Globus pallidus (tissue), 1 donor: ENCODE results near the gene MED15.

Source experiments
- DNase-seq: peaks from one replicate; pipeline ENCODE4 v3.0.0-alpha.2; 2015; ENCODE audit warnings: low spot score

The MED15 gene

GRCh38 chr22:20625270-20625669 lies 117.9 kb downstream of the MED15 start:
- DNase-seq = no peak

DNA sequence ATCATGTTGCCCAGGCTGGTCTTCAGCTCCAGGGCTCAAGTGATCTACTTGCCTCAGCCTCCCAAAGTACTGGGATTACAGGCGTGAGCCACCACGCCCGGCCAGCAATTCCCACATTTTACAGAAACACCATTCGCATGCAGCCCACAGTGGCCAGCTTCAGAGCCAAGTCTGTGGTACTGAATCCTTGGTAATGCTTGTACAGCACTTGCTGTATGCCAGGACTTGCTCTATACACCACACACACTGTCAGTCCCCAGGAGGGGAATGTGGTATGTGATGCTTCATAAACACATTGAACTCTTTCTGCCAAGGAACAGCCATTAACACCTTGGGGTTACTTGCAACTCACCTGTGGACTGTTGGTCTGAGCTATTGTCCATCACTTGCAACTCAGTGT lies 119.4 kb downstream of the MED15 start:
- no peak for DNase-seq

DNA sequence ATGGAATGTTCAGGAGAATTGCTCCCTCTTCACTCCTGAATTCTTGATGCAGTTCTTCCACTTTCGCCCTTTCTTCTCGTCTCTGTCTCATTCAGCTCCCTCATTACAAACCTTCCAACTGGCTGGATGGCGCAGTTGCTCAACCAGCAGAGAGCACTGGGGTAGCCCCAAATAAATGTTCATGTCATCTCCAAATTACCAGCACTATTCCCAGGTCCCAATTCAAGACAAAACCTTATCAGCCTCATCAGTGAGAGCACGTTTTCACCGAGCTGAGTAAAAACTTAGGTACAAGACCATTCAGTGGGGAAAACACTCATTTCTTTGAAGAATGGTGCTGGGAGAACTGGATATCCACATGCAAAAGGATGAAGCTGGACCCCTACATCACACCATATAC lies 120.0 kb downstream of the MED15 start:
- no peak for DNase-seq

DNA sequence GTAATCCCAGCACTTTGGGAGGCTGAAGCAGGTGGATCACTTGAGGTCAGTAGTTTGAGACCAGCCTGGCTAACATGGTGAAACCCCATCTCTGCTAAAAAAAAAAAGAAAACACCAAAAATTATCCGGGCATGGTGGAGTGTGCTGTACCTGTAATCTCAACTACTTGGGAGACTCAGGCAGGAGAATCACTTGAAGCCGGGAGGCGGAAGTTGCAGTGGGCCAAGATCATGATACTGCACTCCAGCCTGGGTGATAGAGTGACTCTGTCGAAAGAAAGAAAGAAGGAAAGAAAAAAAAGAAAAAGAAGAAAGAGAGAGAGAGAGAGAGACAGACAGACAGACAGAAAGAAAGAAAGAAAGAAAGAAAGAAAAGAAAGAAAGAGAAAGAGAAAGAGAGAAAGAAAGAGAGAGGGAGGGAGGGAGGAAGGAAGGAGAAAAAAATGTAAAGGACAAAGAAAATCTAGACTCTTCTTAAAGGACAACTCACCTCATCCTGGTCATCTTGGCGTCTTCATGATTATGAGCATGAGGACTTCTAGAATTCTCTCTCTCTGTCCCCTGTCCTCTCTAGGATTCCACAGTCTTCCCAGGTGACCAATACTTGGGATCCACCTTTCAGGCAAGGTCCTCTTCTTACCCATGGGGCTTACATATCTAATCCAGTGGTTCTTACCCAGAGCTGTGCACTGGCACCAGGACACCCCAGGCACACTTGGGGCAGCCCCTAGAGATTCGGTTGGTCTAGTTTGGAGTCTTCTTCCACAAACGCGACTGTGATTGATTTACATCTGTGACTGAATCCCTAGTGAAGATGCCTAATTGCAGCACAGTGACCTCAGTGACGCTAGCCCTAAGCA lies 120.9 kb downstream of the MED15 start:
- no peak for DNase-seq

- DNase-seq = no peak
Observed at GRCh38 chr22:20629401-20629800, 122.0 kb downstream of the MED15 start.

DNA sequence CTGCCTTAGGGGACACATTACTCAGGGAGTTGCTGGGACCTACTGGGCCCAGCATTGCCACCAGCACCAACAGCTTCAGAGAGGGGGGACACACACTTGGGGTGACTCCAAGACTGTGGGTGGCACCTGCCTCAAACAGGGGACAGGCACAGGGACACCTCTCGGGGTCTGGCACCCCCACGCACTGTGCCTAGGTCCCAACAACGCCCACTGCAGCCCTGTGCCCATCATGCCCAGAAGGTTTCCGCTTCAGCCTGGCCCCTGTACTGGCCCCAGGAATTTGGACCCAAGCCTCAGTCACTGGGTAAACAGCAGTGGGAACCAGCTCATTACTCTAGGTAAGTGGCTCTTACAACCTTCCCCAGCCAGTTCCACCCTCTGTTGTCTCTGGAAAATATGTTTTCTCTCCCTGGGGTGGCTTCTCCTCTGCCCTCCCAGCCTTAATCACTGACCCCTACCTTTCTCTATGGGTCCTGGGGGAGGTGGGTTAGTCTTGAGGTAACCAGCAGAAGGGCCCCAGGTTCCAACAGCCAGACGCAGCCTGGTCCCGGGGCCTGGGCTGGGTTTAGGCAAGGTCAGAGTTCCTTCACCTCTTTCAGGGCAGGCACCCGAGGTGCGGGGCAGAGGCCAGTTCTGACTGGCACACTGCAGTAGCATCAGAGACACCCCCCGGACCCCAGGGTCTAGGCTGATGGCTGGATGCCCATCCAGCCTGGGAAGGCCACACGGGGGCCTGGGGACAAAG lies 123.6 kb downstream of the MED15 start:
- DNase-seq = no peak

- DNase-seq = no peak
Observed at GRCh38 chr22:20632082-20632481, 124.7 kb downstream of the MED15 start.

- DNase-seq = no peak
Observed at GRCh38 chr22:20632518-20632917, 125.1 kb downstream of the MED15 start.

- no peak for DNase-seq
Observed at GRCh38 chr22:20634560-20635226, 127.3 kb downstream of the MED15 start.

GRCh38 chr22:20635227-20635591 lies 127.8 kb downstream of the MED15 start:
- no peak for DNase-seq

DNA sequence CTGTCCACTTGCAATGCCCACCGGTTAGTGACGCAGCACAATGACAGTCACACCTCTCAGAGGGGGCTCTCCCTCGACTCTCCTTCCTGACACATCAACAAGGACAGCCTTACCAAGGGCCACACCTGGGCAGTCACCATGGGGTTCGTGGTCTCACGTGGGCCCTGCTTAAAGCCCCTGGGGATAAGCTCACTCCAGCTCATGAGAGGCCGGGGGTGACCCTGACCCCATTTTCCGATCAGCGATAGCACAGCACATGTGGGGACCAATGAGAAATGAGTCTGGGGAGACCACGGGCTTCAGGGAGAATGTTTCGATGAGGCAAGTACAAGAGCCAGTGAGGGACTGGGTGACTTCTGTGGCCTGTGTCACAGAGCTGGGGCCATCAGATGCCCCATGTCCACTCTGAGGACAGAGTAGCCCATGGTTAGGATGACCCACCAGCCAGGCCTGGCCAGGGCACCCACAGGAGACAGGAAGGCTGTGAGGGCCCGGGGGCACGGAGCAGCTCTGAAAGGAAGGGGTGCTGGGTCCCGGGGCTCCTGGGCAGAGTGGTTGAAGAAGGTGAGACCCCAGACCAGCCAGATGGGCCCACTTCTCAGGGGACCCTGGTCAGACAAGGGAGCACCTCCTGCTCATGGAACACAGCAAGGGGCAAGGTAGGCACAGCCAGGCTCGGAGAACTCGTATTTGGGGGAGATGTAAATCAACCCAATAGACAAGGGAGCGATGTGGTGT lies 128.8 kb downstream of the MED15 start:
- no peak for DNase-seq

DNA sequence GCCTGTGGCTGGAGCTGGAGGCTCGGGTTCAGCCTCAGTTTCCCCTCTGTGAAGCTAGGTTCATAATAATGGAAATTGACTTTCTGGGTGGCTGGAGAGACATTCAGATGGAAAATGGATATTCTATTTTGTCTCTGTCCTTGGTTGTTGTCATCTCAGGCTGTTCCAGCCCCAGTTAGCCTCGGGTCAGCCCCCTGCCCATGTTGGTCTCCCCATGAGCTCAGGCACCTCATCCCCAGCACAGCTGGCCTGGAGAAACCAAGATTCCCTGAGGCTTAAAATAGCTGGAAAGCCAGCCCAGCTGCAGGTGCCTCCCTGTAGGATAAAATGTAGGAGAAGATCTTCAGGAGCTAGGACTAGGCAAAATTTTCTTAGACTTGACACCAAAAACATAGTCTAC lies 129.5 kb downstream of the MED15 start:
- DNase-seq = no peak
